Right lobe of liver (tissue), 6 donors: ENCODE results near the gene OAS3. TPM values are rescaled to one million over a fixed set of nuclear protein-coding genes. Genes with fewer than 3 reads are reported as not detected.

Experiments
- ATAC-seq, 4 donors: fragments of 200-7000 bp; cut with Tn5 transposase; one replicate each; pipeline ENCODE4 v1.9.1; 2020; ENCODE audit warnings: mild to moderate bottlenecking in 4 of 4, moderate library complexity in 4 of 4
- DNase-seq, 3 donors: peaks; one replicate each; pipeline ENCODE4 v3.0.0-alpha.2; 2020
- H3K27ac ChIP-seq, 3 donors: fragments of 200-600 bp; one replicate each; pipeline ENCODE4 v1.8.0; 2022
- H3K27me3 ChIP-seq, 2 donors: fragments of 200-600 bp; one replicate each; pipeline ENCODE4 v1.8.0; 2022
- H3K36me3 ChIP-seq, 4 donors: fragments of 200-600 bp; sonication (generic) in 1 of 4; one replicate each; pipeline versions ENCODE4 v1.5.1 to v1.8.0; 2017 to 2022; ENCODE audit warnings: control low read depth in 1 of 4
- H3K4me1 ChIP-seq, 4 donors: fragments of 200-600 bp; sonication (generic) in 1 of 4; one replicate each; pipeline versions ENCODE4 v1.5.1 to v1.8.0; 2017 to 2022; ENCODE audit warnings: control low read depth in 1 of 4
- H3K4me3 ChIP-seq, 3 donors: fragments of 200-600 bp; one replicate each; pipeline ENCODE4 v1.8.0; 2022
- H3K9me3 ChIP-seq, 4 donors: fragments of 200-600 bp; sonication (generic) in 1 of 4; one replicate each; pipeline versions ENCODE4 v1.5.1 to v1.8.0; 2017 to 2022; ENCODE audit warnings: control low read depth in 1 of 4
- CTCF ChIP-seq, 4 donors: fragments of 200-600 bp in 3 of 4; fragments of 450-650 bp in 1 of 4; IDR thresholded peaks; one replicate each; pipeline versions ENCODE4 v1.5.1 to v1.8.0; 2016 to 2022; ENCODE audit warnings: antibody characterized with exemption in 4 of 4, mild to moderate bottlenecking in 2 of 4
- POLR2A ChIP-seq: fragments of 450-650 bp; IDR thresholded peaks from one replicate; pipeline ENCODE4 v1.6.1; 2017; ENCODE audit warnings: antibody characterized with exemption, mild to moderate bottlenecking
- WGBS: methylation state at CpG from one replicate; pipeline ENCODE4 v1.1.6; 2018; ENCODE audit warnings: low coverage, low lambda C conversion rate; ENCODE audit not compliant: insufficient coverage; ENCODE audit errors: missing lambda C conversion rate; 5-methylcytosine and 5-hydroxymethylcytosine counted together
- intact Hi-C, 2 donors: fragments of 100-400 bp; cut with DNase I; formaldehyde crosslinking; loops; one replicate each; pipeline versions ENCODE4 v1.11.2 to v1.14.1; 2022
- total RNA-seq, 6 experiments: library from RNA; depleted of rRNA in 2 of 6; stranded (reverse); fragments of >200 nt in 2 of 6; fragmentation: NEBNext Ultra II Directional in 3 of 6; extraction: Animal tissue kit (Norgen Biotek cat#: 25700) in 3 of 6; gene quantifications; one replicate each; pipeline versions ENCODE4 v1.1.0 to v1.2.4, GENCODE V29; 2016 to 2023
- donor health status: DM: no; HTN: yes; CAD: no.
- donor health status: DM: no; HTN: no; CAD: no.
- donor health status: DM: no; HTN: no; CAD: no.
- donor health status: DM: no; HTN: yes; CAD: no.
- donor health status: DM: no; HTN: yes; CAD: no.

The OAS3 gene
- total RNA-seq, 6 experiments from 2014 or later = 4.4 to 10.2 (median 7.2) TPM

GRCh38 chr12:112977139-112977538, 38.9 kb downstream of the OAS3 start:
- H3K4me1 ChIP-seq = peaks cover 0 to 5% (median 0%) of the 10 kb centered on the region in 4 donors
- no peaks in the 10 kb centered on the region for H3K9me3 ChIP-seq
- H3K4me3 ChIP-seq = no peak overlapping the region
- 62% methylated on average over 3 of the region's 3 CpGs for WGBS
- H3K27me3 ChIP-seq = no peaks in the 10 kb centered on the region
- H3K27ac ChIP-seq = no peak overlapping the region
- intact Hi-C loops = no loop called here
- DNase-seq = no peak
- no peak for ATAC-seq
- no peak for TF ChIP-seq CTCF (IDR thresholded peaks at IDR 0.05)
- TF ChIP-seq POLR2A = no peak
- no peaks in the 10 kb centered on the region for H3K36me3 ChIP-seq

GRCh38 chr12:112977641-112978040, 39.4 kb downstream of the OAS3 start:
- TF ChIP-seq POLR2A = no peak
- no peak for TF ChIP-seq CTCF (IDR thresholded peaks at IDR 0.05)
- Histone ChIP-seq H3K36me3 (no peaks in the 10 kb centered on the region), H3K27me3 (no peaks in the 10 kb centered on the region), H3K4me3 (peak overlapping the region in 2 of 3 donors; percentile 52 to 53), H3K27ac (peak overlapping the region; percentile 58 to 71 (median 68)), H3K9me3 (no peaks in the 10 kb centered on the region), H3K4me1 (peaks cover 0 to 5% (median 0%) of the 10 kb centered on the region in 4 donors)
- intact Hi-C loops = no loop called here
- WGBS = 30% methylated on average over 2 of the region's 8 CpGs
- no peak for DNase-seq
- peak in 3 of 4 donors; percentile 3 to 13 (median 7) for ATAC-seq

GRCh38 chr12:112978163-112979040, 40.1 kb downstream of the OAS3 start, which contains the start of gene OAS2:
OAS2 (plus strand) TSS chr12:112978519; CDS start chr12:112978609, 90 bp downstream.
- no peaks in the 10 kb centered on the region for H3K27me3 ChIP-seq
- ATAC-seq (peak; percentile 94 to 97 (median 96)), DNase-seq (peak; percentile 59 to 68 (median 65))
- intact Hi-C loops = no loop called here
- WGBS = 9% methylated on average over 15 of the region's 19 CpGs
- peaks cover 0 to 5% (median 0%) of the 10 kb centered on the region in 4 donors for H3K4me1 ChIP-seq
- H3K27ac ChIP-seq = peak within 1 kb of the TSS; percentile 58 to 71 (median 68)
- no peaks in the 10 kb centered on the region for H3K36me3 ChIP-seq
- TF ChIP-seq POLR2A = peak; percentile 82
- no peak for TF ChIP-seq CTCF (IDR thresholded peaks at IDR 0.05)
- H3K4me3 ChIP-seq = peak within 1 kb of the TSS; percentile 52 to 64 (median 53)
- no peaks in the 10 kb centered on the region for H3K9me3 ChIP-seq

- H3K27me3 ChIP-seq = no peaks in the 10 kb centered on the region
- peak overlapping the region; percentile 52 to 64 (median 53) for H3K4me3 ChIP-seq
- ATAC-seq = peak; percentile 38 to 59 (median 56)
- H3K27ac ChIP-seq = peak overlapping the region; percentile 58 to 71 (median 68)
- H3K4me1 ChIP-seq = peaks cover 0 to 5% (median 0%) of the 10 kb centered on the region in 4 donors
- H3K9me3 ChIP-seq = no peaks in the 10 kb centered on the region
- TF ChIP-seq CTCF (IDR thresholded peaks at IDR 0.05) = no peak
- TF ChIP-seq POLR2A = no peak
- intact Hi-C loops = no loop called here
- DNase-seq = no peak
- WGBS = 3% methylated on average over 6 of the region's 6 CpGs
- H3K36me3 ChIP-seq = no peaks in the 10 kb centered on the region
Measured at GRCh38 chr12:112979041-112979680, 40.9 kb downstream of the OAS3 start.
